ENCODE measurements around the gene MTR. TPM values are rescaled to one million over a fixed set of nuclear protein-coding genes. Genes with fewer than 3 reads are reported as not detected.

The MTR gene
- total RNA-seq, 1 donor from 2014 or later: 35.8 TPM

DNA sequence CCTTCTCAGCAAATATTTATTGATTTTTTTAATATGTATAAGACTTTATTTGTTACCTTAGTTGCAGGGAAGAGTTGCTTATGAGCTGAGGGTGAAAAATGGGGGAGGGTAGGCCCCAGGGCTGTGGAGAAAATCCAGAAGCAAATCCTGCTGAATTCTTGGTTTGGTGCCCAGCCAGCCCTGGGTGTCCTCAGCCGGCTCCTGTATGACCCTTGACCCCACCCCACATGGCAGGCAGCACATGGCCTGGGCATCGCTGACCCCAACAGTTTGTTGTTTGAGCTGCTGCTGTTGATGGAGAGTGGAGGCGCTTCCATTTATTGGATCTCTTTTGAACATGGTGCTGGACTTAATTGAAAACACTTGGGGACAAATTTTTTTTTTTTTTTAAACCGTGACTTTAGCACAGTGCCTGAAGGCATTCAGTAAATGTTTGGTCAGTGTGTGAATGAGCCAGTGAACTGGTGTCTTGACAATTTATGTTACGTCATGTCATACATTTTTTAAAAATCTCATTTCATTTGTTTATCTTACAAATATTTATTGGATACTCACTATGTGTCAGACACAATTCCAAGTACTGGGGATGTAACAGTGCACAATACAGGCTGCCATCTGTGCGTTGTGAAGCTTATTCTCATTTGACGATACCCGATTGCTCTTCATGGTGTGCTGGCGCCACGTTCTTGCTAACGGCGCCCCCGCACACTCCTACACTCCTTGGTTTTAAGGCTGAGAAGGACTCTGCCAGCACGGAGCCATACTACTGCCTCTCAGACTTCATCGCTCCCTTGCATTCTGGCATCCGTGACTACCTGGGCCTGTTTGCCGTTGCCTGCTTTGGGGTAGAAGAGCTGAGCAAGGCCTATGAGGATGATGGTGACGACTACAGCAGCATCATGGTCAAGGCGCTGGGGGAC is 98.8 kb downstream of the MTR start:
- Mint-ChIP-seq H3K9me3 (ENCODE audit: unreplicated experiment) (no peaks in the 10 kb centered on the region), H3K4me3 (ENCODE audit: unreplicated experiment) (no peak overlapping the region), H3K27ac (ENCODE audit: unreplicated experiment) (no peak overlapping the region), H3K36me3 (ENCODE audit: low read depth, unreplicated experiment) (peaks cover 26% of the 10 kb centered on the region), H3K27me3 (ENCODE audit: low read depth, unreplicated experiment) (no peaks in the 10 kb centered on the region), H3K4me1 (ENCODE audit: low read depth, unreplicated experiment) (no peaks in the 10 kb centered on the region)
- Histone ChIP-seq H3K27ac (ENCODE audit: low read depth, low read length) (no peak overlapping the region), H3K9ac (ENCODE audit: low read length) (no peak overlapping the region), H3K27me3 (ENCODE audit: insufficient read depth, low read length) (no peaks in the 10 kb centered on the region), H3K36me3 (ENCODE audit: insufficient read depth, low read length) (peaks cover 23% of the 10 kb centered on the region), H3K4me3 (ENCODE audit: insufficient read depth, low read depth, low read length) (no peak overlapping the region), H3K79me2 (ENCODE audit: insufficient read depth, low read length) (no peaks in the 10 kb centered on the region), H3K9me3 (ENCODE audit: insufficient read depth, low read depth, low read length) (no peaks in the 10 kb centered on the region), H4K20me1 (ENCODE audit: insufficient read depth, low read length) (no peaks in the 10 kb centered on the region), H3K4me1 (ENCODE audit: insufficient read depth, low read length) (no peaks in the 10 kb centered on the region), H3K4me2 (ENCODE audit: low read length) (no peak overlapping the region), H2AFZ (ENCODE audit: low read depth, low read length) (no peak overlapping the region)
- FAIRE-seq: no peak
- no peak for TF ChIP-seq EZH2 (IDR thresholded peaks at IDR 0.05; ENCODE audit: insufficient read depth, low read length)
- TF ChIP-seq, protein P1, sequence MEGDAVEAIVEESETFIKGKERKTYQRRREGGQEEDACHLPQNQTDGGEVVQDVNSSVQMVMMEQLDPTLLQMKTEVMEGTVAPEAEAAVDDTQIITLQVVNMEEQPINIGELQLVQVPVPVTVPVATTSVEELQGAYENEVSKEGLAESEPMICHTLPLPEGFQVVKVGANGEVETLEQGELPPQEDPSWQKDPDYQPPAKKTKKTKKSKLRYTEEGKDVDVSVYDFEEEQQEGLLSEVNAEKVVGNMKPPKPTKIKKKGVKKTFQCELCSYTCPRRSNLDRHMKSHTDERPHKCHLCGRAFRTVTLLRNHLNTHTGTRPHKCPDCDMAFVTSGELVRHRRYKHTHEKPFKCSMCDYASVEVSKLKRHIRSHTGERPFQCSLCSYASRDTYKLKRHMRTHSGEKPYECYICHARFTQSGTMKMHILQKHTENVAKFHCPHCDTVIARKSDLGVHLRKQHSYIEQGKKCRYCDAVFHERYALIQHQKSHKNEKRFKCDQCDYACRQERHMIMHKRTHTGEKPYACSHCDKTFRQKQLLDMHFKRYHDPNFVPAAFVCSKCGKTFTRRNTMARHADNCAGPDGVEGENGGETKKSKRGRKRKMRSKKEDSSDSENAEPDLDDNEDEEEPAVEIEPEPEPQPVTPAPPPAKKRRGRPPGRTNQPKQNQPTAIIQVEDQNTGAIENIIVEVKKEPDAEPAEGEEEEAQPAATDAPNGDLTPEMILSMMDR (IDR thresholded peaks at IDR 0.05; ENCODE audit: insufficient read depth, low read depth, low read length): no peak
- DNase-seq (ENCODE audit: low read depth): no peak

DNA sequence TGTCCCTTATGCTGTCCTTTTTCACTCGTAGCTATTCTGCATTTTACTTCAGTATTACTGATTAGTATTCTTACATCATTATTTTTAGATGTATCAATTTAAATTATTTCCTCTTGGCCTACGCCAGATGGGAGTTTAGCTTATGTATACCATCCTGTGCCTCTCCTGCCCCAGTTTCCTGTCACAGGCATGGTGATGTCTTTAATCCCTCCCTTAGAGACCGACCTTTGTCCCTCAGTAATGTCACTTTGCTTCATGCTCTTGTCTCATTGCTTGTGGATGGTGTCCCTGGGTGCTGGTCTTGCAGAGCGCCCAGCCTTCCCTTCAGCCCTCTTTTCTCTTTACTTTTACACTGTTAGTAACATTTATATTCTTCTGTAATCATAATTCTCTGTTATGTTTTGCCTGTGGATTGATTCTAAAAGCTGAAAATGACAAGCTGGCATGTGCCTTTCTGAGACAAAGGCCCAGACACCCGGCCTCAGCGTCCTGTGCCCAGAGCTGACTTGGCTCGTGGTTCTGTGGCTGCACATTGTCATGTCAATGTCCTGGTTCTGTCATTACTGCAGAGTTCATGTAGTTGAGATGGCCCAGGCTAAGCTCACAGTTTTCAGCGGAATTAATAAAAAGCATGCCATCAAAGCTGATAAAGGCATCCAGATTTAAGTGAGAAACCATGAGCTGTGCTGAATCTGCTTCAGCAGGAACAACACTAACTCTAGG is 100.7 kb downstream of the MTR start:
- H3K9me3 ChIP-seq (ENCODE audit: insufficient read depth, low read depth, low read length): no peaks in the 10 kb centered on the region
- Mint-ChIP-seq H3K9me3 (ENCODE audit: unreplicated experiment) (no peaks in the 10 kb centered on the region), H3K4me3 (ENCODE audit: unreplicated experiment) (no peak overlapping the region), H3K27ac (ENCODE audit: unreplicated experiment) (no peak overlapping the region), H3K4me1 (ENCODE audit: low read depth, unreplicated experiment) (no peaks in the 10 kb centered on the region), H3K27me3 (ENCODE audit: low read depth, unreplicated experiment) (no peaks in the 10 kb centered on the region), H3K36me3 (ENCODE audit: low read depth, unreplicated experiment) (peaks cover 25% of the 10 kb centered on the region)
- no peak overlapping the region for H3K4me3 ChIP-seq (ENCODE audit: insufficient read depth, low read depth, low read length)
- no peaks in the 10 kb centered on the region for H3K4me1 ChIP-seq (ENCODE audit: insufficient read depth, low read length)
- H3K27me3 ChIP-seq (ENCODE audit: insufficient read depth, low read length): no peaks in the 10 kb centered on the region
- H3K4me2 ChIP-seq (ENCODE audit: low read length): no peak overlapping the region
- DNase-seq (ENCODE audit: low read depth) (no peak), FAIRE-seq (no peak)
- H3K79me2 ChIP-seq (ENCODE audit: insufficient read depth, low read length): no peaks in the 10 kb centered on the region
- no peak overlapping the region for H3K9ac ChIP-seq (ENCODE audit: low read length)
- TF ChIP-seq EZH2 (IDR thresholded peaks at IDR 0.05; ENCODE audit: insufficient read depth, low read length): no peak
- TF ChIP-seq, protein P1 (IDR thresholded peaks at IDR 0.05; ENCODE audit: insufficient read depth, low read depth, low read length): no peak
- H3K36me3 ChIP-seq (ENCODE audit: insufficient read depth, low read length): peaks cover 23% of the 10 kb centered on the region
- H2AFZ ChIP-seq (ENCODE audit: low read depth, low read length): no peak overlapping the region
- no peak overlapping the region for H3K27ac ChIP-seq (ENCODE audit: low read depth, low read length)
- no peaks in the 10 kb centered on the region for H4K20me1 ChIP-seq (ENCODE audit: insufficient read depth, low read length)
